GM18517 (cell line): ENCODE measurements around the gene RUNX2.
"Not testable (repeated sequence)": the region's sequence is repeated elsewhere in the genome, so short reads cannot be mapped to it uniquely, and the experiment has no call there.

Source experiments
- ATAC-seq: cut with Tn5 transposase; IDR thresholded peaks from one replicate; pipeline ENCODE4 v1.9.1; 2021; ENCODE audit warnings: mild to moderate bottlenecking, moderate library complexity; ENCODE audit not compliant: unreplicated experiment

RUNX2 gene

GRCh38 chr6:45450132-45450531 lies 122.0 kb downstream of the RUNX2 start:
- no peak for ATAC-seq

GRCh38 chr6:45450831-45451230 lies 122.7 kb downstream of the RUNX2 start:
- no peak for ATAC-seq

- ATAC-seq: no peak
Observed at GRCh38 chr6:45454008-45454911, 126.1 kb downstream of the RUNX2 start.

GRCh38 chr6:45455408-45455807 lies 127.3 kb downstream of the RUNX2 start:
- ATAC-seq: no peak

- no peak for ATAC-seq
Observed at GRCh38 chr6:45457141-45457540, 129.0 kb downstream of the RUNX2 start.

- ATAC-seq: no peak
Observed at GRCh38 chr6:45458672-45459071, 130.5 kb downstream of the RUNX2 start.

- no peak for ATAC-seq
Observed at GRCh38 chr6:45460166-45460565, 132.0 kb downstream of the RUNX2 start.

GRCh38 chr6:45461486-45461885 lies 133.4 kb downstream of the RUNX2 start:
- ATAC-seq: no peak

- no peak for ATAC-seq
Observed at GRCh38 chr6:45462190-45463134, 134.3 kb downstream of the RUNX2 start.

- no peak for ATAC-seq
Observed at GRCh38 chr6:45464685-45465084, 136.6 kb downstream of the RUNX2 start.

GRCh38 chr6:45466686-45467085 lies 138.6 kb downstream of the RUNX2 start:
- no peak for ATAC-seq

GRCh38 chr6:45467417-45467816 lies 139.3 kb downstream of the RUNX2 start:
- not testable (repeated sequence) for ATAC-seq

- no peak for ATAC-seq
Observed at GRCh38 chr6:45467853-45468252, 139.7 kb downstream of the RUNX2 start.

GRCh38 chr6:45469663-45470062 lies 141.5 kb downstream of the RUNX2 start:
- ATAC-seq: no peak

- ATAC-seq: no peak
Observed at GRCh38 chr6:45470131-45470738, 142.1 kb downstream of the RUNX2 start.

- no peak for ATAC-seq
Observed at GRCh38 chr6:45472382-45472781, 144.3 kb downstream of the RUNX2 start.

GRCh38 chr6:45473121-45473993 lies 145.2 kb downstream of the RUNX2 start:
- no peak for ATAC-seq

- no peak for ATAC-seq
Observed at GRCh38 chr6:45474376-45474775, 146.2 kb downstream of the RUNX2 start.

- no peak for ATAC-seq
Observed at GRCh38 chr6:45476341-45476740, 148.2 kb downstream of the RUNX2 start.

GRCh38 chr6:45477278-45477677 lies 149.1 kb downstream of the RUNX2 start:
- ATAC-seq: no peak
